Uterus (tissue), 2 donors: ENCODE measurements around the gene ROM1.
"Not testable (repeated sequence)": the region's sequence is repeated elsewhere in the genome, so short reads cannot be mapped to it uniquely, and the experiment has no call there.

ENCODE experiments used
- POLR2A ChIP-seq, 2 donors: fragments of 450-650 bp; IDR thresholded peaks; one replicate each; pipeline ENCODE4 v1.6.1; 2016; ENCODE audit warnings: antibody characterized with exemption in 2 of 2, mild to moderate bottlenecking in 1 of 2, moderate library complexity in 1 of 2
- TF ChIP-seq, protein P1 (sequence below), 4 experiments: fragments of 200-600 bp in 2 of 4; fragments of 450-650 bp in 2 of 4; sonication (generic) in 2 of 4; IDR thresholded peaks; one replicate each; pipeline ENCODE4 v1.5.1; 2016 to 2019; ENCODE audit warnings: antibody characterized with exemption in 4 of 4, mild to moderate bottlenecking in 2 of 4, moderate library complexity in 1 of 4

DNA sequence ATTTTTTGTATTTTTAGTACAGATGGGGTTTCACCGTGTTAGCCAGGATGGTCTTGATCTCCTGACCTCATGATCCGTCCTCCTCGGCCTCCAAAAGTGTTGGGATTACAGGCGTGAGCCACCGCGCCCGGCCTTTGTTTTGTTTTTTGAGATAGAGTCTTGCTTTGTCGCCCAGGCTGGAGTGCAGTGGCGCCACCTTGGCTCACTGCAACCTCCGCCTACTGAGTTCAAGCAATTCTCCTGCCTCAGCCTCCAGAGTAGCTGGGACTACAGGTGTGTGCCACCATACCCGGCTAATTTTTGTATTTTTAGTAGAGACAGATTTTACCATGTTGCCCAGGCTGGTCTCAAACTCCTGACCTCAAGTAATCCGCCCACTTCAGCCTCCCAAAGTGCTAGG, 37.2 kb downstream of the ROM1 start:
- TF ChIP-seq POLR2A (IDR thresholded peaks at IDR 0.05), result not testable (repeated sequence)
- TF ChIP-seq, protein P1, sequence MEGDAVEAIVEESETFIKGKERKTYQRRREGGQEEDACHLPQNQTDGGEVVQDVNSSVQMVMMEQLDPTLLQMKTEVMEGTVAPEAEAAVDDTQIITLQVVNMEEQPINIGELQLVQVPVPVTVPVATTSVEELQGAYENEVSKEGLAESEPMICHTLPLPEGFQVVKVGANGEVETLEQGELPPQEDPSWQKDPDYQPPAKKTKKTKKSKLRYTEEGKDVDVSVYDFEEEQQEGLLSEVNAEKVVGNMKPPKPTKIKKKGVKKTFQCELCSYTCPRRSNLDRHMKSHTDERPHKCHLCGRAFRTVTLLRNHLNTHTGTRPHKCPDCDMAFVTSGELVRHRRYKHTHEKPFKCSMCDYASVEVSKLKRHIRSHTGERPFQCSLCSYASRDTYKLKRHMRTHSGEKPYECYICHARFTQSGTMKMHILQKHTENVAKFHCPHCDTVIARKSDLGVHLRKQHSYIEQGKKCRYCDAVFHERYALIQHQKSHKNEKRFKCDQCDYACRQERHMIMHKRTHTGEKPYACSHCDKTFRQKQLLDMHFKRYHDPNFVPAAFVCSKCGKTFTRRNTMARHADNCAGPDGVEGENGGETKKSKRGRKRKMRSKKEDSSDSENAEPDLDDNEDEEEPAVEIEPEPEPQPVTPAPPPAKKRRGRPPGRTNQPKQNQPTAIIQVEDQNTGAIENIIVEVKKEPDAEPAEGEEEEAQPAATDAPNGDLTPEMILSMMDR (IDR thresholded peaks at IDR 0.05), result not testable (repeated sequence)
